NB4 (cell line): ENCODE results near the gene ASIC3.

Source experiments
- MAX ChIP-seq: IDR thresholded peaks from 2 replicates; pipeline ENCODE4 v1.6.1; 2011; ENCODE audit warnings: low read depth, low read length
- MYC ChIP-seq: IDR thresholded peaks from 2 replicates; pipeline ENCODE4 v1.6.1; 2011; ENCODE audit warnings: low read depth, low read length
- POLR2A ChIP-seq: IDR thresholded peaks from 2 replicates; pipeline ENCODE4 v1.6.1; 2011; ENCODE audit warnings: mild to moderate bottlenecking; ENCODE audit not compliant: insufficient read length; ENCODE audit errors: extremely low read depth
- TF ChIP-seq, protein P1 (sequence below): IDR thresholded peaks from one replicate; pipeline ENCODE4 v1.5.1; 2012; ENCODE audit warnings: low read depth, low read length

- TF ChIP-seq, protein P1, sequence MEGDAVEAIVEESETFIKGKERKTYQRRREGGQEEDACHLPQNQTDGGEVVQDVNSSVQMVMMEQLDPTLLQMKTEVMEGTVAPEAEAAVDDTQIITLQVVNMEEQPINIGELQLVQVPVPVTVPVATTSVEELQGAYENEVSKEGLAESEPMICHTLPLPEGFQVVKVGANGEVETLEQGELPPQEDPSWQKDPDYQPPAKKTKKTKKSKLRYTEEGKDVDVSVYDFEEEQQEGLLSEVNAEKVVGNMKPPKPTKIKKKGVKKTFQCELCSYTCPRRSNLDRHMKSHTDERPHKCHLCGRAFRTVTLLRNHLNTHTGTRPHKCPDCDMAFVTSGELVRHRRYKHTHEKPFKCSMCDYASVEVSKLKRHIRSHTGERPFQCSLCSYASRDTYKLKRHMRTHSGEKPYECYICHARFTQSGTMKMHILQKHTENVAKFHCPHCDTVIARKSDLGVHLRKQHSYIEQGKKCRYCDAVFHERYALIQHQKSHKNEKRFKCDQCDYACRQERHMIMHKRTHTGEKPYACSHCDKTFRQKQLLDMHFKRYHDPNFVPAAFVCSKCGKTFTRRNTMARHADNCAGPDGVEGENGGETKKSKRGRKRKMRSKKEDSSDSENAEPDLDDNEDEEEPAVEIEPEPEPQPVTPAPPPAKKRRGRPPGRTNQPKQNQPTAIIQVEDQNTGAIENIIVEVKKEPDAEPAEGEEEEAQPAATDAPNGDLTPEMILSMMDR, result no peak
- TF ChIP-seq MAX (no peak), POLR2A (no peak), MYC (no peak)
Measured at GRCh38 chr7:151005566-151005965, 42.8 kb upstream of the ASIC3 start.
